Loucy (cell line): ENCODE measurements around the gene BDKRB1.

Experiments
- H2AFZ ChIP-seq: fragments of 200-600 bp; sonication (generic); 2 replicates; pipeline ENCODE4 v1.6.0; 2016; ENCODE audit warnings: antibody characterized with exemption, mild to moderate bottlenecking, low read length, moderate library complexity
- H3F3A ChIP-seq: fragments of 200-600 bp; 2 replicates; pipeline ENCODE4 v1.6.0; 2016; ENCODE audit warnings: antibody characterized with exemption, low read depth, mild to moderate bottlenecking
- H3K27me3 ChIP-seq: fragments of 200-600 bp; sonication (generic); 2 replicates; pipeline ENCODE4 v1.6.1; 2014; ENCODE audit warnings: low read length, mild to moderate bottlenecking; ENCODE audit not compliant: insufficient read depth, poor library complexity, severe bottlenecking
- H3K36me3 ChIP-seq: fragments of 200-600 bp; sonication (generic); 2 replicates; pipeline ENCODE4 v1.6.1; 2016; ENCODE audit warnings: low read length; ENCODE audit not compliant: insufficient read depth
- H3K4me1 ChIP-seq: fragments of 200-600 bp; sonication (generic); 2 replicates; pipeline ENCODE4 v1.5.1; 2014; ENCODE audit warnings: low read length, mild to moderate bottlenecking; ENCODE audit not compliant: insufficient read depth, poor library complexity, severe bottlenecking
- H3K4me2 ChIP-seq: fragments of 200-600 bp; sonication (generic); 2 replicates; pipeline ENCODE4 v1.6.0; 2014; ENCODE audit warnings: antibody characterized with exemption, low read length, low read depth, mild to moderate bottlenecking; ENCODE audit not compliant: poor library complexity, severe bottlenecking
- H3K4me3 ChIP-seq: fragments of 200-600 bp; sonication (generic); 2 replicates; pipeline ENCODE4 v1.5.1; 2014; ENCODE audit warnings: low read length, mild to moderate bottlenecking, mixed read lengths; ENCODE audit not compliant: poor library complexity, severe bottlenecking
- H3K79me2 ChIP-seq: fragments of 200-600 bp; sonication (generic); 2 replicates; pipeline ENCODE4 v1.6.1; 2014; ENCODE audit warnings: low read length; ENCODE audit not compliant: insufficient read depth
- H3K9ac ChIP-seq: fragments of 200-600 bp; sonication (generic); 2 replicates; pipeline ENCODE4 v1.6.0; 2014; ENCODE audit warnings: mild to moderate bottlenecking, low read depth, low read length, moderate library complexity; ENCODE audit not compliant: poor library complexity, severe bottlenecking
- H3K9me2 ChIP-seq: fragments of 200-600 bp; sonication (generic); replicated peaks from 2 replicates; pipeline ENCODE4 v1.6.1; 2016; ENCODE audit warnings: low read depth, low read length, mixed read lengths
- H3K9me3 ChIP-seq: fragments of 200-600 bp; sonication (generic); 2 replicates; pipeline ENCODE4 v1.6.1; 2014; ENCODE audit warnings: mild to moderate bottlenecking, antibody characterized with exemption, low read length, low read depth; ENCODE audit not compliant: insufficient read depth
- H4K20me1 ChIP-seq: fragments of 200-600 bp; sonication (generic); 2 replicates; pipeline ENCODE4 v1.6.0; 2014; ENCODE audit warnings: antibody characterized with exemption, low read length, mild to moderate bottlenecking; ENCODE audit not compliant: insufficient read depth, poor library complexity, severe bottlenecking
- EZH2phosphoT487 ChIP-seq: fragments of 200-600 bp; IDR thresholded peaks from 2 replicates; pipeline ENCODE4 v1.6.1; 2018; ENCODE audit warnings: antibody characterized with exemption, mild to moderate bottlenecking, moderate library complexity, borderline replicate concordance
- TF ChIP-seq, protein P1 (sequence below): fragments of 200-600 bp; sonication (generic); conservative IDR thresholded peaks from 2 replicates; pipeline ENCODE4 v1.5.1; 2014; ENCODE audit warnings: mild to moderate bottlenecking, antibody characterized with exemption, low read length

The BDKRB1 gene

DNA sequence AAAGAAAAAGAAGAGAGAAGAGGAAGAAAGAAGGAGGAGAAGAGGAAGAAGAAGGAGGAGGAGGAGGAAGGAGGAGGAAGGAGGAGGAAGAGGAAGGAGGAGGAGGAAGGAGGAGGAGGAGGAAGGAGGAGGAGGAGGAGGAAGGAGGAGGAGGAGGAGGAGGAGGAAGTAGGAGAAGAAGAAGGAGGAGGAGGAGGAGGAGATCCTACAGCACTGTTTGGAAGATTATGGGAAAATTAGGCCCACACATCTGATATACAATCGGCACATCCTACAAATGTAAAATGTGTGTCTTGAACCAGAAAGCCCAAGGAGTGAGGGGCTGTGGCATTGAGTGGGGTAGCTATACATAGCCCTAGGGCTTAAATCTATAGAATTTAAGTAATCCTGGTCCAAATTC is 39.4 kb upstream of the BDKRB1 start:
- no peak overlapping the region for H3K9ac ChIP-seq
- H3K79me2 ChIP-seq, result no peaks in the 10 kb centered on the region
- no peaks in the 10 kb centered on the region for H3K27me3 ChIP-seq
- H3K9me2 ChIP-seq, result no peaks in the 10 kb centered on the region
- no peak for TF ChIP-seq EZH2phosphoT487
- TF ChIP-seq, protein P1, sequence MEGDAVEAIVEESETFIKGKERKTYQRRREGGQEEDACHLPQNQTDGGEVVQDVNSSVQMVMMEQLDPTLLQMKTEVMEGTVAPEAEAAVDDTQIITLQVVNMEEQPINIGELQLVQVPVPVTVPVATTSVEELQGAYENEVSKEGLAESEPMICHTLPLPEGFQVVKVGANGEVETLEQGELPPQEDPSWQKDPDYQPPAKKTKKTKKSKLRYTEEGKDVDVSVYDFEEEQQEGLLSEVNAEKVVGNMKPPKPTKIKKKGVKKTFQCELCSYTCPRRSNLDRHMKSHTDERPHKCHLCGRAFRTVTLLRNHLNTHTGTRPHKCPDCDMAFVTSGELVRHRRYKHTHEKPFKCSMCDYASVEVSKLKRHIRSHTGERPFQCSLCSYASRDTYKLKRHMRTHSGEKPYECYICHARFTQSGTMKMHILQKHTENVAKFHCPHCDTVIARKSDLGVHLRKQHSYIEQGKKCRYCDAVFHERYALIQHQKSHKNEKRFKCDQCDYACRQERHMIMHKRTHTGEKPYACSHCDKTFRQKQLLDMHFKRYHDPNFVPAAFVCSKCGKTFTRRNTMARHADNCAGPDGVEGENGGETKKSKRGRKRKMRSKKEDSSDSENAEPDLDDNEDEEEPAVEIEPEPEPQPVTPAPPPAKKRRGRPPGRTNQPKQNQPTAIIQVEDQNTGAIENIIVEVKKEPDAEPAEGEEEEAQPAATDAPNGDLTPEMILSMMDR, result no peak
- H3K4me3 ChIP-seq, result no peak overlapping the region
- H3K4me1 ChIP-seq, result no peaks in the 10 kb centered on the region
- H4K20me1 ChIP-seq, result no peaks in the 10 kb centered on the region
- no peaks in the 10 kb centered on the region for H3K36me3 ChIP-seq
- no peaks in the 10 kb centered on the region for H3F3A ChIP-seq
- no peak overlapping the region for H3K4me2 ChIP-seq
- H2AFZ ChIP-seq, result no peak overlapping the region
- no peaks in the 10 kb centered on the region for H3K9me3 ChIP-seq

- H3K4me1 ChIP-seq, result no peaks in the 10 kb centered on the region
- no peaks in the 10 kb centered on the region for H3F3A ChIP-seq
- no peaks in the 10 kb centered on the region for H3K79me2 ChIP-seq
- no peaks in the 10 kb centered on the region for H4K20me1 ChIP-seq
- TF ChIP-seq EZH2phosphoT487, result no peak
- TF ChIP-seq, protein P1, result no peak
- H3K9me3 ChIP-seq, result no peaks in the 10 kb centered on the region
- H3K36me3 ChIP-seq, result no peaks in the 10 kb centered on the region
- H3K9ac ChIP-seq, result no peak overlapping the region
- no peak overlapping the region for H2AFZ ChIP-seq
- H3K4me2 ChIP-seq, result no peak overlapping the region
- H3K4me3 ChIP-seq, result no peak overlapping the region
- no peaks in the 10 kb centered on the region for H3K27me3 ChIP-seq
- no peaks in the 10 kb centered on the region for H3K9me2 ChIP-seq
Measured at GRCh38 chr14:96217376-96217913, 38.6 kb upstream of the BDKRB1 start.

DNA sequence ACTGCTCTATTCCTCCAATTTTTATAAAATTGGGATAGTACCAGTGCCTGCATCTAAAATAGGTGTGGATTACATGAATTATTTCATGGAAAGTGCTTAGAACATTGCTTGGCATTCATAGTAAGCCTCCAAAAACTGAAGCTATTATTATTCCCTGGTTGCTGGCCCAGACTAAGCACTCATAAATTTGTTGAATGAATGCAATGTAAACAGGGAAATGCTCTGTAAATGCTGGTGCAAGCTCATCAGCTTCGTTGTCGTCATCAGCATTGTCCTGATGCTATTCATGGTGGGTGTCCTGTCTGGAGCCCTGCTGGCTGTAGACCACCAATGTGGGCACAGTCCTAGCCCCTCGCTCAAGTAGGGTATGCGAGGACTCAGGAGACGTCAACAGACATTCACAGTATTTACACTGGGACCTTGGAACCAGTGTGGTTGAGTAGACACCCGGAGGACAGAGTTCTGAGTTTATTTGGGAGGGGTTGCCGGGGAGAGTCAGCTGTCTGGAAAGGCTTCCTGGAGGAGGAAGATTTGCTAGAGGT is 34.8 kb upstream of the BDKRB1 start:
- no peak overlapping the region for H3K4me3 ChIP-seq
- no peaks in the 10 kb centered on the region for H3K27me3 ChIP-seq
- H3K9me2 ChIP-seq, result no peaks in the 10 kb centered on the region
- H3F3A ChIP-seq, result no peaks in the 10 kb centered on the region
- no peaks in the 10 kb centered on the region for H3K79me2 ChIP-seq
- TF ChIP-seq EZH2phosphoT487, result no peak
- TF ChIP-seq, protein P1, result no peak
- no peak overlapping the region for H3K4me2 ChIP-seq
- no peaks in the 10 kb centered on the region for H3K9me3 ChIP-seq
- H3K4me1 ChIP-seq, result no peaks in the 10 kb centered on the region
- no peaks in the 10 kb centered on the region for H3K36me3 ChIP-seq
- H3K9ac ChIP-seq, result no peak overlapping the region
- H4K20me1 ChIP-seq, result no peaks in the 10 kb centered on the region
- H2AFZ ChIP-seq, result no peak overlapping the region
